HCT116 (cell line): Measurements from ENCODE around the gene ANKS4B. TPM values are rescaled to one million over a fixed set of nuclear protein-coding genes. Genes with fewer than 3 reads are reported as not detected.

ENCODE experiments used
- ATAC-seq: fragments of 200-7000 bp; cut with Tn5 transposase; 2 replicates; pipeline ENCODE4 v1.9.1; 2020; ENCODE audit warnings: mild to moderate bottlenecking, moderate library complexity
- BruUV-seq: library from RNA; stranded (reverse); fragments of 400-500 nt; replicated peaks from 2 replicates; lab custom pipeline; 2021; lab: Mats Ljungman, UMichigan
- CTCF ChIA-PET: fragments of 300-600 bp; sonication (Branson Sonifier 250); formaldehyde crosslinking; loops from one replicate; lab custom pipeline; 2021; ENCODE audit warnings: antibody characterized with exemption; lab: Charles Lee
- POLR2A ChIA-PET: fragments of 300-600, 350-600 bp; sonication (Branson Sonifier 250); formaldehyde crosslinking; loops from one replicate; lab custom pipeline; 2021; ENCODE audit warnings: antibody characterized with exemption; lab: Charles Lee
- RAD21 ChIA-PET, 2 experiments: fragments of 300-600 bp; sonication (Branson Sonifier 250); formaldehyde crosslinking; loops; one replicate each; lab custom pipeline; 2023; ENCODE audit warnings: low total read pairs in 2 of 2; ENCODE audit not compliant: uncharacterized antibody in 2 of 2, unreplicated experiment in 2 of 2, low non-redundant PET in 1 of 2; lab: Charles Lee
- DNase-seq: peaks from one replicate; pipeline ENCODE4 v3.0.0-alpha.2; 2010; ENCODE audit warnings: low read depth, low spot score
- H2AFZ ChIP-seq: fragments of 200-600 bp; shearing (Covaris generic), sonication (generic); 2 replicates; pipeline ENCODE4 v1.6.1; 2017; ENCODE audit warnings: low read depth, mixed run types, mixed read lengths, antibody characterized with exemption, low read length; ENCODE audit not compliant: poor library complexity, severe bottlenecking
- H3K27ac ChIP-seq: 2 replicates; pipeline ENCODE4 v1.5.1; 2012; ENCODE audit warnings: low read depth, low read length
- H3K27me3 ChIP-seq: fragments of 200-600 bp; sonication (generic); 2 replicates; pipeline ENCODE4 v1.6.1; 2016; ENCODE audit warnings: mixed run types, low read length, mixed read lengths; ENCODE audit not compliant: insufficient read depth
- H3K36me3 ChIP-seq, 2 experiments: fragments of 200-500 bp in 1 of 2; fragments of 200-600 bp in 1 of 2; sonication (Bioruptor generic) in 1 of 2; sonication (generic) in 1 of 2; 2 replicates each; pipeline versions ENCODE4 v1.5.1 to v1.6.1; 2014 to 2016; ENCODE audit warnings: low read length in 2 of 2, inconsistent platforms in 1 of 2, mixed read lengths in 1 of 2, mixed run types in 1 of 2; ENCODE audit not compliant: insufficient read depth in 2 of 2, control insufficient read depth in 1 of 2
- H3K4me1 ChIP-seq, 2 experiments: fragments of 200-600 bp in 1 of 2; sonication (generic) in 1 of 2; 2 replicates each; pipeline versions ENCODE4 v1.5.1 to v1.6.1; 2012 to 2017; ENCODE audit warnings: low read length in 2 of 2, inconsistent platforms in 1 of 2, mild to moderate bottlenecking in 1 of 2, mixed read lengths in 1 of 2, mixed run types in 1 of 2, moderate library complexity in 1 of 2; ENCODE audit not compliant: insufficient read depth in 2 of 2, control insufficient read depth in 1 of 2
- H3K4me2 ChIP-seq: fragments of 200-600 bp; sonication (generic); 2 replicates; pipeline ENCODE4 v1.6.1; 2017; ENCODE audit warnings: mixed run types, low read length, mixed read lengths
- H3K4me3 ChIP-seq, 2 experiments: fragments of 200-600 bp in 1 of 2; sonication (generic) in 1 of 2; replicated peaks in 1 of 2; 2 replicates each; pipeline ENCODE4 v1.5.1; 2011 to 2016; ENCODE audit warnings: low read length in 2 of 2, control low read depth in 1 of 2, low read depth in 1 of 2, mild to moderate bottlenecking in 1 of 2, mixed read lengths in 1 of 2, mixed run types in 1 of 2
- H3K79me2 ChIP-seq: fragments of 200-600 bp; sonication (generic); 2 replicates; pipeline ENCODE4 v1.6.1; 2017; ENCODE audit warnings: mild to moderate bottlenecking, mixed run types, low read length, moderate library complexity, mixed read lengths; ENCODE audit not compliant: insufficient read depth
- H3K9ac ChIP-seq: fragments of 200-600 bp; sonication (generic); 2 replicates; pipeline ENCODE4 v1.6.1; 2016; ENCODE audit warnings: low read length, mixed read lengths
- H3K9me2 ChIP-seq: fragments of 200-600 bp; sonication (generic), shearing (Covaris generic); 2 replicates; pipeline ENCODE4 v1.6.1; 2017; ENCODE audit warnings: mixed run types, mild to moderate bottlenecking, moderate library complexity; ENCODE audit not compliant: insufficient read depth
- H3K9me3 ChIP-seq, 2 experiments: fragments of 200-500 bp in 1 of 2; fragments of 200-600 bp in 1 of 2; sonication (Bioruptor generic) in 1 of 2; sonication (generic) in 1 of 2; 2 replicates each; pipeline ENCODE4 v1.6.1; 2014 to 2017; ENCODE audit warnings: low read length in 2 of 2, mixed read lengths in 2 of 2, inconsistent platforms in 1 of 2, low read depth in 1 of 2, mild to moderate bottlenecking in 1 of 2, mixed run types in 1 of 2, moderate library complexity in 1 of 2; ENCODE audit not compliant: control insufficient read depth in 1 of 2, insufficient read depth in 1 of 2
- H4K20me1 ChIP-seq: fragments of 200-600 bp; sonication (generic), shearing (Covaris generic); 2 replicates; pipeline ENCODE4 v1.6.1; 2017; ENCODE audit warnings: mixed run types, mild to moderate bottlenecking, moderate library complexity; ENCODE audit not compliant: insufficient read depth
- POLR2AphosphoS5 ChIP-seq: IDR thresholded peaks from 2 replicates; pipeline ENCODE4 v1.6.1; 2011; ENCODE audit warnings: mild to moderate bottlenecking, low read depth, low read length, moderate library complexity
- SIN3A ChIP-seq: IDR thresholded peaks from 2 replicates; pipeline ENCODE4 v1.6.1; 2012; ENCODE audit warnings: low read depth
- ZNF274 ChIP-seq: fragments of 200-500 bp; sonication (Bioruptor generic); IDR thresholded peaks from 2 replicates; pipeline ENCODE4 v1.6.1; 2014; ENCODE audit warnings: mild to moderate bottlenecking, low read depth, low read length, inconsistent platforms
- intact Hi-C: fragments of 100-400 bp; cut with micrococcal nuclease; formaldehyde crosslinking; loops from 2 replicates; pipeline ENCODE4 v1.10.0; 2022
- total RNA-seq: library from RNA; stranded (reverse); gene quantifications from one replicate; pipeline ENCODE4 v1.2.1, GENCODE V29; 2021; ENCODE audit not compliant: unreplicated experiment
- TF ChIP-seq, protein P1 (sequence below), 3 experiments: fragments of 200-600 bp in 1 of 3; sonication (generic) in 1 of 3; IDR thresholded peaks in 2 of 3; conservative IDR thresholded peaks in 1 of 3; 2 replicates each; pipeline ENCODE4 v1.5.1; 2012 to 2017; ENCODE audit warnings: low read depth in 2 of 3, low read length in 2 of 3, antibody characterized with exemption in 1 of 3, borderline replicate concordance in 1 of 3, control low read depth in 1 of 3, mild to moderate bottlenecking in 1 of 3, mixed read lengths in 1 of 3, mixed run types in 1 of 3, moderate library complexity in 1 of 3; ENCODE audit not compliant: insufficient read depth in 1 of 3

The ANKS4B gene
- total RNA-seq, 1 experiment from 2014 or later = not detected

DNA sequence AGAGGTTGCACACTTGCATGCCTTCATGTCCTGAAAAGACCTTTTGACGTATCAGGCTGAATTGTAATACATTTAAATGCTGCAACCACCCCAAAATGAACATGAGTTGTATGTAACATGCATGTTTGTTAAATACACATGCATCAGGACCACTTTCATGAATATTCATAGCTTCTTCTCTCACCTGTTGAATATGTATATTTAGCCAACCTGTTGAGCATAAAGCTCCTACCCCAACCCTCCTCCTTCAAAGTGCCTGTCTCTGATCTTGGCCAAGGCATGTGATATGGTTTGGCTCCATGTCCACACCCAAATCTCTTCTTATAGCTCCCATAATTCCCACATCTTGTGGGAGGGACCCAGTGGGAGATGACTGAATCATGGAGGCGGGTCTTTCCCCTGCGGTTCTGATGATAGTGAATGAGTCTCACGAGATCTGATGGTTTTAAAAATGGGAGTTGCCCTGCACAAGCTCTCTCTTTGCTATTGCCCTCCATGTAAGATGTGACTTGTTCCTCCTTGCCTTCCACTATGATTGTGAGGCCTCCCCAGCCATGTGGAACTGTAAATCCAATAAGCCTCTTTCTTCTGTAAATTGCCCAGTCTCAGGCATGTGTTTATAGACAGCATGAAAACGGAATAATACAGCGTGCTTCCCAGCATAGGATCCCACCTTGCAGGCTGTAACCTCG is 48.3 kb downstream of the ANKS4B start:
- Histone ChIP-seq H3K27me3 (no peaks in the 10 kb centered on the region), H3K9ac (no peak overlapping the region), H3K36me3 (no peaks in the 10 kb centered on the region), H3K27ac (no peak overlapping the region), H3K9me2 (no peaks in the 10 kb centered on the region), H3K9me3 (no peaks in the 10 kb centered on the region), H3K79me2 (no peaks in the 10 kb centered on the region), H2AFZ (peak overlapping the region; percentile 13), H3K4me3 (no peak overlapping the region), H4K20me1 (no peaks in the 10 kb centered on the region), H3K4me1 (peaks cover 0 to 18% of the 10 kb centered on the region in 2 experiments; a peak in 1 of 4 replicates), H3K4me2 (no peak overlapping the region)
- CTCF ChIA-PET = interaction anchor here (0.8 kb wide), 1 partner anchor 93 kb away, joined by 3 read pairs; no protein-coding TSS in a partner anchor
- no TSS peak for BruUV-seq
- intact Hi-C loops = no loop called here
- POLR2A ChIA-PET = no interaction called here
- DNase-seq (no peak), ATAC-seq (no peak)
- TF ChIP-seq SIN3A (no peak), ZNF274 (no peak), POLR2AphosphoS5 (no peak)
- TF ChIP-seq, protein P1, sequence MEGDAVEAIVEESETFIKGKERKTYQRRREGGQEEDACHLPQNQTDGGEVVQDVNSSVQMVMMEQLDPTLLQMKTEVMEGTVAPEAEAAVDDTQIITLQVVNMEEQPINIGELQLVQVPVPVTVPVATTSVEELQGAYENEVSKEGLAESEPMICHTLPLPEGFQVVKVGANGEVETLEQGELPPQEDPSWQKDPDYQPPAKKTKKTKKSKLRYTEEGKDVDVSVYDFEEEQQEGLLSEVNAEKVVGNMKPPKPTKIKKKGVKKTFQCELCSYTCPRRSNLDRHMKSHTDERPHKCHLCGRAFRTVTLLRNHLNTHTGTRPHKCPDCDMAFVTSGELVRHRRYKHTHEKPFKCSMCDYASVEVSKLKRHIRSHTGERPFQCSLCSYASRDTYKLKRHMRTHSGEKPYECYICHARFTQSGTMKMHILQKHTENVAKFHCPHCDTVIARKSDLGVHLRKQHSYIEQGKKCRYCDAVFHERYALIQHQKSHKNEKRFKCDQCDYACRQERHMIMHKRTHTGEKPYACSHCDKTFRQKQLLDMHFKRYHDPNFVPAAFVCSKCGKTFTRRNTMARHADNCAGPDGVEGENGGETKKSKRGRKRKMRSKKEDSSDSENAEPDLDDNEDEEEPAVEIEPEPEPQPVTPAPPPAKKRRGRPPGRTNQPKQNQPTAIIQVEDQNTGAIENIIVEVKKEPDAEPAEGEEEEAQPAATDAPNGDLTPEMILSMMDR (IDR thresholded peaks at IDR 0.05 in 2 of 3, conservative IDR thresholded peaks at IDR 0.05 in 1 of 3; ENCODE audit: borderline replicate concordance in 1 of 3, insufficient read depth in 1 of 3, low read depth in 2 of 3, low read length in 2 of 3) = no peak
- RAD21 ChIA-PET = no interaction called here
